ENCODE measurements around the gene ROBO2. TPM values are rescaled to one million over a fixed set of nuclear protein-coding genes. Genes with fewer than 3 reads are reported as not detected.

Gene ROBO2
- total and polyA plus RNA-seq, 10 of the 15 experiments (the other 5 are each of a cell fraction or from before 2014, with no cell fraction given) = 0.22 to 2.5 (median 0.81) TPM

DNA sequence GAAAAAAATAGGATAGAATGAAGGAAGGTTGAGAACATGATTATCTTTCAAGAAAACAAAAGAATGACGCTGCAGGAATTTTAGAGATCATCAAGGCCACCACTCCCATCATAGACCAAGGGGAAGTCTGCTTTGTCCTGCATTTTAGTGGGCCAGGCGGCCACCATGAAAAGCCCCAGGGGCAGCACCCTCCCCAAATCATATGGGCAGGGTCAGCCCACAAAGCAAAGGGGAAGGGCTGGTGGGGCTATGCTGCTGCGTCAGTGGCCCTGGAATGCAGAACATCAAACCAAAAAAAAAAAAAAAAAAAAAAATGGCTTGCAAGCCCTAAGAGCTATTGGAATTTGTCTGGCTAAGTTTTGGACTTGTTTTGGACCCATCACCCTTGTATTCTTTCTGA, 620.8 kb downstream of the ROBO2 start:
- RAD21 ChIA-PET (ENCODE audit: unreplicated experiment) = no interaction called here
- no peak for TF ChIP-seq BMI1 (IDR thresholded peaks at IDR 0.05; ENCODE audit: borderline replicate concordance)
- no peak for TF ChIP-seq NFIC (IDR thresholded peaks at IDR 0.05; ENCODE audit: low read depth, low read length)
- TF ChIP-seq IRF4 (IDR thresholded peaks at IDR 0.05; ENCODE audit: low read depth, low read length) = no peak
- H3K9me3 ChIP-seq (replicated peaks; ENCODE audit: control insufficient read depth, insufficient read depth, low read length) = no peaks in the 10 kb centered on the region
- no peak for DNase-seq (ENCODE audit: low read depth, low spot score)
- H2AFZ ChIP-seq (ENCODE audit: control insufficient read depth, low read depth, low read length) = no peak overlapping the region
- POLR2A ChIA-PET = no interaction called here
- in situ Hi-C loops (cut with MboI) = no loop called here
- WGBS (ENCODE audit: insufficient coverage, insufficient replicate concordance, low lambda C conversion rate, missing lambda C conversion rate) = 5% methylated on average over 3 of the region's 3 CpGs
- no peaks in the 10 kb centered on the region for H3K79me2 ChIP-seq (ENCODE audit: control insufficient read depth, insufficient read depth, low read length)
- no peaks in the 10 kb centered on the region for H3K36me3 ChIP-seq (ENCODE audit: control insufficient read depth in 2 of 2, insufficient read depth in 2 of 2, low read length in 1 of 2)
- CTCF ChIA-PET = no interaction called here
- no TSS peak for BruUV-seq (replicated peaks)
- intact Hi-C loops (cut with micrococcal nuclease; ENCODE audit: unreplicated experiment) = no loop called here
- FAIRE-seq = no peak
- ATAC-seq = no peak
- no peak overlapping the region for H3K4me3 ChIP-seq
- H4K20me1 ChIP-seq (ENCODE audit: control insufficient read depth, insufficient read depth) = no peaks in the 10 kb centered on the region
- no peaks in the 10 kb centered on the region for H3K4me1 ChIP-seq (ENCODE audit: control insufficient read depth, insufficient read depth, low read length)
- SMC1A ChIA-PET (ENCODE audit: uncharacterized antibody, unreplicated experiment) = no interaction called here
- H3K9ac ChIP-seq (ENCODE audit: control insufficient read depth, insufficient read depth, low read length) = no peak overlapping the region
- no peaks in the 10 kb centered on the region for H3K27me3 ChIP-seq (replicated peaks in 1 of 2; ENCODE audit: control insufficient read depth in 2 of 2, insufficient read depth in 2 of 2, low read length in 1 of 2)
- H3K27ac ChIP-seq (ENCODE audit: control insufficient read depth, insufficient read depth) = no peak overlapping the region
- H3K4me2 ChIP-seq (ENCODE audit: control insufficient read depth, insufficient read depth) = no peak overlapping the region

DNA sequence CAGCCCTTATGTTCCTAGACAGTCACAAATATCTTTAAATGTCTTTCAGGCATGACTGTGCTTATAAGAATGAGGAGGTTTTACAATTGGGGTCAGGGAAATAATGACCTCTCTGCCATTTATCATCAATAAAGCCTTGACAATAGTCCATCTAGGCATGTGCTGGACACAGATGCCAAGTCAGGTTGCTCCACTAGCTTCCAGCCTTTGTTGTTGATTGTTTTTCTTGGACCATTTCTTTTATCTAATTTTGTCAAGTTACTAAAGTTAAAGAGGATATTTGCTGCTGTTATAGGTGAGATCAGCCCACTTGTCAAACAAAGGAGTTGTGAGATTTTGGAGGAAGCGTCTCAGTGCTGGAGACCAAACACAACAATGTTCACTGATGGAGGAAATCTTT, 628.0 kb downstream of the ROBO2 start:
- no peak for TF ChIP-seq ZNF384 (IDR thresholded peaks at IDR 0.05; ENCODE audit: borderline replicate concordance, low read depth, low read length)
- TF ChIP-seq ZNF24 (IDR thresholded peaks at IDR 0.05) = no peak
- no peak for TF ChIP-seq SMARCA5 (IDR thresholded peaks at IDR 0.05)
- TF ChIP-seq, protein P1, sequence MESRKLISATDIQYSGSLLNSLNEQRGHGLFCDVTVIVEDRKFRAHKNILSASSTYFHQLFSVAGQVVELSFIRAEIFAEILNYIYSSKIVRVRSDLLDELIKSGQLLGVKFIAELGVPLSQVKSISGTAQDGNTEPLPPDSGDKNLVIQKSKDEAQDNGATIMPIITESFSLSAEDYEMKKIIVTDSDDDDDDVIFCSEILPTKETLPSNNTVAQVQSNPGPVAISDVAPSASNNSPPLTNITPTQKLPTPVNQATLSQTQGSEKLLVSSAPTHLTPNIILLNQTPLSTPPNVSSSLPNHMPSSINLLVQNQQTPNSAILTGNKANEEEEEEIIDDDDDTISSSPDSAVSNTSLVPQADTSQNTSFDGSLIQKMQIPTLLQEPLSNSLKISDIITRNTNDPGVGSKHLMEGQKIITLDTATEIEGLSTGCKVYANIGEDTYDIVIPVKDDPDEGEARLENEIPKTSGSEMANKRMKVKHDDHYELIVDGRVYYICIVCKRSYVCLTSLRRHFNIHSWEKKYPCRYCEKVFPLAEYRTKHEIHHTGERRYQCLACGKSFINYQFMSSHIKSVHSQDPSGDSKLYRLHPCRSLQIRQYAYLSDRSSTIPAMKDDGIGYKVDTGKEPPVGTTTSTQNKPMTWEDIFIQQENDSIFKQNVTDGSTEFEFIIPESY (IDR thresholded peaks at IDR 0.05) = no peak
- no peak for TF ChIP-seq IRF4 (IDR thresholded peaks at IDR 0.05; ENCODE audit: low read depth, low read length)
- TF ChIP-seq RB1 (IDR thresholded peaks at IDR 0.05; ENCODE audit: borderline replicate concordance) = no peak
- TF ChIP-seq BCL11A (IDR thresholded peaks at IDR 0.05; ENCODE audit: low read depth, low read length) = no peak
- no peak for TF ChIP-seq MTA3 (IDR thresholded peaks at IDR 0.05; ENCODE audit: borderline replicate concordance, low read length)
- no peak for TF ChIP-seq TBL1XR1 (IDR thresholded peaks at IDR 0.05; ENCODE audit: low read depth, low read length)
- Histone ChIP-seq H3K9me3 (replicated peaks; ENCODE audit: control insufficient read depth, insufficient read depth, low read length) (no peaks in the 10 kb centered on the region; the same call in 2 of the 3 replicates), H4K20me1 (ENCODE audit: control insufficient read depth, insufficient read depth) (no peaks in the 10 kb centered on the region), H3K9ac (ENCODE audit: control insufficient read depth, insufficient read depth, low read length) (no peak overlapping the region), H3K27me3 (replicated peaks in 1 of 2; ENCODE audit: control insufficient read depth in 2 of 2, insufficient read depth in 2 of 2, low read length in 1 of 2) (no peaks in the 10 kb centered on the region), H3K4me3 (no peak overlapping the region), H3K27ac (ENCODE audit: control insufficient read depth, insufficient read depth) (no peak overlapping the region), H3K79me2 (ENCODE audit: control insufficient read depth, insufficient read depth, low read length) (no peaks in the 10 kb centered on the region), H3K36me3 (ENCODE audit: control insufficient read depth in 2 of 2, insufficient read depth in 2 of 2, low read length in 1 of 2) (no peaks in the 10 kb centered on the region), H2AFZ (ENCODE audit: control insufficient read depth, low read depth, low read length) (no peak overlapping the region), H3K4me2 (ENCODE audit: control insufficient read depth, insufficient read depth) (no peak overlapping the region), H3K4me1 (ENCODE audit: control insufficient read depth, insufficient read depth, low read length) (no peaks in the 10 kb centered on the region)
- in situ Hi-C loops (cut with MboI) (no loop called here), intact Hi-C loops (cut with micrococcal nuclease; ENCODE audit: unreplicated experiment) (no loop called here)
- ATAC-seq (no peak), DNase-seq (ENCODE audit: low read depth, low spot score) (no peak), FAIRE-seq (no peak)
- ChIA-PET POLR2A (no interaction called here), CTCF (no interaction called here), SMC1A (ENCODE audit: uncharacterized antibody, unreplicated experiment) (no interaction called here), RAD21 (ENCODE audit: unreplicated experiment) (no interaction called here)
- BruUV-seq (replicated peaks) = no TSS peak
- 0% methylated on average over 1 of the region's 1 CpG for WGBS (ENCODE audit: insufficient coverage, insufficient replicate concordance, low lambda C conversion rate, missing lambda C conversion rate)

Measured in GM12878 (cell line).